HEK293T (cell line): ENCODE measurements around the gene PRICKLE1.

ENCODE experiments used
- CTCF ChIA-PET: fragments of 350-600 bp; formaldehyde crosslinking; extraction: SDS; loops from one replicate; lab custom pipeline; 2021; ENCODE audit warnings: antibody characterized with exemption, inconsistent platforms; lab: Yijun Ruan, JAX
- POLR2A ChIA-PET: fragments of 350-600 bp; formaldehyde crosslinking; extraction: SDS; loops from one replicate; lab custom pipeline; 2020; ENCODE audit warnings: antibody characterized with exemption, inconsistent platforms; lab: Yijun Ruan, JAX
- DNase-seq: peaks from one replicate; pipeline ENCODE4 v3.0.0; 2012; ENCODE audit warnings: mixed read lengths; ENCODE audit errors: extremely low spot score
- ARNT ChIP-seq: fragments of 450-650 bp; IDR thresholded peaks from 2 replicates; pipeline ENCODE4 v1.6.1; 2017; ENCODE audit warnings: mild to moderate bottlenecking
- BHLHE40 ChIP-seq: fragments of 450-650 bp; IDR thresholded peaks from 2 replicates; pipeline ENCODE4 v1.6.1; 2016; ENCODE audit warnings: mild to moderate bottlenecking, moderate library complexity, borderline replicate concordance
- CTBP1 ChIP-seq: fragments of 450-650 bp; IDR thresholded peaks from 2 replicates; pipeline ENCODE4 v1.6.1; 2016; ENCODE audit warnings: borderline replicate concordance
- ELF4 ChIP-seq: fragments of 450-650 bp; IDR thresholded peaks from 2 replicates; pipeline ENCODE4 v1.6.1; 2017; ENCODE audit warnings: antibody characterized with exemption
- FOXA1 ChIP-seq: fragments of 450-650 bp; IDR thresholded peaks from 2 replicates; pipeline ENCODE4 v1.6.1; 2016; ENCODE audit warnings: mild to moderate bottlenecking
- FOXK2 ChIP-seq: fragments of 450-650 bp; IDR thresholded peaks from 2 replicates; pipeline ENCODE4 v1.6.1; 2016; ENCODE audit warnings: mild to moderate bottlenecking
- FOXM1 ChIP-seq: fragments of 450-650 bp; IDR thresholded peaks from 2 replicates; pipeline ENCODE4 v1.6.1; 2017; ENCODE audit warnings: mild to moderate bottlenecking, borderline replicate concordance
- HDGF ChIP-seq: fragments of 450-650 bp; IDR thresholded peaks from 2 replicates; pipeline ENCODE4 v1.6.1; 2017; ENCODE audit warnings: antibody characterized with exemption, borderline replicate concordance
- L3MBTL2 ChIP-seq: fragments of 450-650 bp; conservative IDR thresholded peaks from 2 replicates; pipeline ENCODE4 v1.6.1; 2016; ENCODE audit warnings: mild to moderate bottlenecking
- LEF1 ChIP-seq: fragments of 450-650 bp; IDR thresholded peaks from 2 replicates; pipeline ENCODE4 v1.6.1; 2017; ENCODE audit warnings: mild to moderate bottlenecking, borderline replicate concordance
- NFRKB ChIP-seq: fragments of 450-650 bp; IDR thresholded peaks from 2 replicates; pipeline ENCODE4 v1.6.1; 2016; ENCODE audit warnings: mild to moderate bottlenecking, moderate library complexity
- PKNOX1 ChIP-seq: fragments of 450-650 bp; IDR thresholded peaks from 2 replicates; pipeline ENCODE4 v1.6.1; 2016
- SP1 ChIP-seq: fragments of 450-650 bp; IDR thresholded peaks from 2 replicates; pipeline ENCODE4 v1.6.1; 2017
- SUZ12 ChIP-seq: fragments of 450-650 bp; IDR thresholded peaks from 2 replicates; pipeline ENCODE4 v1.6.1; 2016; ENCODE audit warnings: mild to moderate bottlenecking
- TARDBP ChIP-seq: fragments of 450-650 bp; IDR thresholded peaks from 2 replicates; pipeline ENCODE4 v1.6.1; 2016
- ZNF384 ChIP-seq: fragments of 450-650 bp; IDR thresholded peaks from 2 replicates; pipeline ENCODE4 v1.6.1; 2016

The PRICKLE1 gene

GRCh38 chr12:42473130-42473529 lies 116.4 kb downstream of the PRICKLE1 start:
- ChIA-PET CTCF (interaction anchor here (1.3 kb wide), 1 partner anchor 10 kb away, joined by 5 read pairs; no protein-coding TSS in a partner anchor), POLR2A (no interaction called here)
- DNase-seq: no peak
- TF ChIP-seq SP1 (no peak), BHLHE40 (no peak), PKNOX1 (peak; percentile 57; the same call in 1 of the 2 replicates)

GRCh38 chr12:42472376-42472775 lies 117.2 kb downstream of the PRICKLE1 start:
- POLR2A ChIA-PET: no interaction called here
- TF ChIP-seq BHLHE40 (no peak), ARNT (no peak), NFRKB (no peak), FOXK2 (no peak), FOXA1 (no peak), CTBP1 (no peak), ZNF384 (no peak)
- CTCF ChIA-PET: interaction anchor here (1.3 kb wide), 1 partner anchor 10 kb away, joined by 5 read pairs; no protein-coding TSS in a partner anchor
- no peak for DNase-seq

GRCh38 chr12:42469355-42470175 lies 120.0 kb downstream of the PRICKLE1 start:
- ChIA-PET POLR2A (no interaction called here), CTCF (no interaction called here)
- DNase-seq: no peak
- TF ChIP-seq FOXM1 (no peak), LEF1 (no peak), PKNOX1 (no peak), CTBP1 (no peak), FOXA1 (no peak), ELF4 (no peak), HDGF (no peak), L3MBTL2 (no peak), ZNF384 (no peak), BHLHE40 (no peak), TARDBP (no peak), SP1 (no peak), FOXK2 (no peak), NFRKB (no peak), SUZ12 (no peak), ARNT (no peak)

GRCh38 chr12:42468921-42469320 lies 120.6 kb downstream of the PRICKLE1 start:
- TF ChIP-seq CTBP1 (no peak), BHLHE40 (no peak), NFRKB (no peak), FOXK2 (no peak), L3MBTL2 (no peak), FOXM1 (no peak), HDGF (no peak), SUZ12 (no peak)
- DNase-seq: no peak
- CTCF ChIA-PET: no interaction called here
- POLR2A ChIA-PET: no interaction called here

GRCh38 chr12:42468341-42468821 lies 121.2 kb downstream of the PRICKLE1 start:
- POLR2A ChIA-PET: no interaction called here
- CTCF ChIA-PET: no interaction called here
- TF ChIP-seq LEF1 (no peak), TARDBP (no peak), HDGF (no peak)
- DNase-seq: no peak

GRCh38 chr12:42463671-42464070 lies 125.9 kb downstream of the PRICKLE1 start:
- ChIA-PET CTCF (no interaction called here), POLR2A (no interaction called here)

More at GRCh38 chr12:42463671-42464070, 125.9 kb downstream of the PRICKLE1 start:
- no peak for DNase-seq
- TF ChIP-seq CTBP1: no peak
- TF ChIP-seq NFRKB: no peak
- TF ChIP-seq ELF4: no peak
- no peak for TF ChIP-seq PKNOX1
- no peak for TF ChIP-seq SUZ12
- no peak for TF ChIP-seq FOXK2
- TF ChIP-seq FOXA1: no peak
- TF ChIP-seq TARDBP: no peak
- no peak for TF ChIP-seq L3MBTL2
- TF ChIP-seq FOXM1: no peak
- TF ChIP-seq LEF1: no peak
- no peak for TF ChIP-seq HDGF
- TF ChIP-seq ZNF384: no peak
- no peak for TF ChIP-seq ARNT
- no peak for TF ChIP-seq BHLHE40
